ENCODE measurements around the gene CCDC120.

The CCDC120 gene

GRCh38 chrX:49110417-49110816 is 51.6 kb downstream of the CCDC120 start:
- no peak for FAIRE-seq
- no peak for DNase-seq (ENCODE audit: insufficient read length, low spot score)
- no peak for TF ChIP-seq TAF1 (IDR thresholded peaks at IDR 0.05; ENCODE audit: low read depth, low read length)
- TF ChIP-seq POLR2AphosphoS5 (IDR thresholded peaks at IDR 0.05; ENCODE audit: low read depth, low read length): no peak
- TF ChIP-seq POU2F2 (IDR thresholded peaks at IDR 0.05; ENCODE audit: low read depth, low read length): no peak
- TF ChIP-seq SPI1 (IDR thresholded peaks at IDR 0.05; ENCODE audit: low read depth, low read length): no peak
- no peak for TF ChIP-seq PAX5 (IDR thresholded peaks at IDR 0.05; ENCODE audit: insufficient read depth, low read length, severe bottlenecking)
- TF ChIP-seq POLR2A (IDR thresholded peaks at IDR 0.05; ENCODE audit: low read depth, low read length): no peak

DNA sequence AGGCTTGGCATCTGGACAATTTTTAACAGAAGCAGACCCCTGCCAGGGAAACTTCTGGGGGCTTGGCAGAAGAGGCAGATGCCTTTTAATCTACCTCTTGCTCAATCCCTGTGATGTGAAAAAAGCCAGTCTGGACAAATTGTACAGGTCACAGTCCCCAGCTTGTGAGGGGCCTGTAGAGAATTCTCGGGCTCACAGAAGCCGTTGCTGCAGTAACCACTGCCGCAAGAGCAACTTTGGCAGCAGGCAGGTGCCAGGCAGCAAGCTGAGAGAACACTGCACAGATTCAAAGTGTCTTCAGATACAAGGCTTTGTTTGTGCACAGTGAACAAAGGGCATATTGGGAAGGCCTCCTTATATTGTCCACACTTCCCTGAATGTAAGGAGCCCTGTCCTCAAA is 53.0 kb downstream of the CCDC120 start:
- TF ChIP-seq TAF1 (IDR thresholded peaks at IDR 0.05; ENCODE audit: low read depth, low read length): no peak
- no peak for TF ChIP-seq POLR2AphosphoS5 (IDR thresholded peaks at IDR 0.05; ENCODE audit: low read depth, low read length)
- TF ChIP-seq PAX5 (IDR thresholded peaks at IDR 0.05; ENCODE audit: insufficient read depth, low read length, severe bottlenecking): no peak
- no peak for TF ChIP-seq POLR2A (IDR thresholded peaks at IDR 0.05; ENCODE audit: low read depth, low read length)
- TF ChIP-seq POU2F2 (IDR thresholded peaks at IDR 0.05; ENCODE audit: low read depth, low read length): no peak
- no peak for TF ChIP-seq SPI1 (IDR thresholded peaks at IDR 0.05; ENCODE audit: low read depth, low read length)
- no peak for FAIRE-seq
- no peak for DNase-seq (ENCODE audit: insufficient read length, low spot score)

DNA sequence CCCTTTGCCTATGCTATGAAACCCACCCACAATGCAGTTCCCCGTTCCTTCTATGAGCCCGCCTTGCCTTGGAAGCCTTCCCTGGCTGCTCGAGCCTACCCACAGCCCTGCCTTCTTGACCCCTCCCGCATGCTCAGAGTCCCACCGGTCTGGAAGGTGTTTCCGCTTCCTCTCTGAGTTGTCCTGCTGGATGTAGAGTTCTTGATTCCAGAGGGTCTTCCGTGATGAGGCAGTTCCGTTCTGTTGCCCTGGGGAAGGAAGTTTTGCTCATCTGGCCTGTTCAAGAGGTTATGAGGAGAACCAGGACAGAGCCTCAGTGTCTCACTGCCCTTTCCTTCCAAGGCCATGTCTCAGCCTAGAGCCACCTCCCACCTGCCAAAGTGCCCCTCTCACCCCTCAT is 57.3 kb downstream of the CCDC120 start:
- DNase-seq (ENCODE audit: insufficient read length, low spot score) (no peak), FAIRE-seq (no peak)
- TF ChIP-seq TAF1 (IDR thresholded peaks at IDR 0.05; ENCODE audit: low read depth, low read length): no peak
- TF ChIP-seq SPI1 (IDR thresholded peaks at IDR 0.05; ENCODE audit: low read depth, low read length): no peak
- TF ChIP-seq POU2F2 (IDR thresholded peaks at IDR 0.05; ENCODE audit: low read depth, low read length): no peak
- no peak for TF ChIP-seq PAX5 (IDR thresholded peaks at IDR 0.05; ENCODE audit: insufficient read depth, low read length, severe bottlenecking)
- TF ChIP-seq POLR2AphosphoS5 (IDR thresholded peaks at IDR 0.05; ENCODE audit: low read depth, low read length): no peak
- no peak for TF ChIP-seq POLR2A (IDR thresholded peaks at IDR 0.05; ENCODE audit: low read depth, low read length)

DNA sequence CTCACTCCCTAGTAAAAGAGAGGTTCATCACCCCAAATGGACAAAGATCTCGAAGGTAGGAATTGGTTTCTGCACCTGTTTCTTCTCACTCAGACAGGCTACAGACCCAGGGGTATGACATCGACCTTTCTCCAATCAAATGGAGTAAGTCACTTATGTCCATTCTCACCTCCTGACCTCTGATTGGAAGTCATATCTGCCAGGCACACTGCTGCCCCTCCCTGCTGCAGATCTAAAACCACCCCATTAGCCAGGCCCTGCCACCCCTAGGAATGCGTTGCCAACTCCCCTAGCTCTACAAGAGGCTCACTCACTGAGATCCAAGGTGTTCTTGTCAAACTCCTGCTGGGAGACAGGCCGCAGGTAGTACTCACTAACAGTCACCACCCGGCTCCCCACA is 57.9 kb downstream of the CCDC120 start:
- FAIRE-seq: no peak
- no peak for DNase-seq (ENCODE audit: insufficient read length, low spot score)
- TF ChIP-seq POU2F2 (IDR thresholded peaks at IDR 0.05; ENCODE audit: low read depth, low read length): no peak
- TF ChIP-seq POLR2A (IDR thresholded peaks at IDR 0.05; ENCODE audit: low read depth, low read length): no peak
- no peak for TF ChIP-seq PAX5 (IDR thresholded peaks at IDR 0.05; ENCODE audit: insufficient read depth, low read length, severe bottlenecking)
- no peak for TF ChIP-seq TAF1 (IDR thresholded peaks at IDR 0.05; ENCODE audit: low read depth, low read length)

DNA sequence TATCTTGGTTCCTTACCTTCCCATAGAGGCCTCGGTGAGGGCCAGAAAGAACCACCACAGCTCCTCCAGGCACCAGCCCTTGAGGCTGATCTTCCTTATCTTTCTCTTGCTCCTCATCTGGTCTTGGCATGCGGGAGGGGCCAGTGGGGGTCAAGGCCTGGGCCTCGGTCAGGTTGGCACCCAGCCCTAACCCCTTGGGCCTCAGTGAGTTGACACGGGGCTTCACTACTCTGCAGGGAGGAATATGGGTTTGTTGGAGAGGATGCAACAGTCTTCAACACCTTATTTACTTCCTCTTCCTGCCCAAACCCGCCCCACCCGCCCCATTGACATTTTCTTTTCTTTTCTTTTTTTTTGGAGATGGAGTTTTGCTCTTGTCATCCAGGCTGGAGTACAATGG is 58.8 kb downstream of the CCDC120 start:
- DNase-seq (ENCODE audit: insufficient read length, low spot score) (no peak), FAIRE-seq (no peak)
- TF ChIP-seq TAF1 (IDR thresholded peaks at IDR 0.05; ENCODE audit: low read depth, low read length) (no peak), POLR2A (IDR thresholded peaks at IDR 0.05; ENCODE audit: low read depth, low read length) (no peak), POLR2AphosphoS5 (IDR thresholded peaks at IDR 0.05; ENCODE audit: low read depth, low read length) (no peak), SPI1 (IDR thresholded peaks at IDR 0.05; ENCODE audit: low read depth, low read length) (no peak), PAX5 (IDR thresholded peaks at IDR 0.05; ENCODE audit: insufficient read depth, low read length, severe bottlenecking) (no peak), POU2F2 (IDR thresholded peaks at IDR 0.05; ENCODE audit: low read depth, low read length) (no peak)

Measured in GM12891 (cell line).